HG03342 (cell line): ENCODE data around the gene ARHGAP26.
"Not testable (repeated sequence)": the region's sequence is repeated elsewhere in the genome, so short reads cannot be mapped to it uniquely, and the experiment has no call there.

Experiments
- ATAC-seq: cut with Tn5 transposase; IDR thresholded peaks from one replicate; pipeline ENCODE4 v1.9.1; 2021; ENCODE audit warnings: mild to moderate bottlenecking, moderate library complexity; ENCODE audit not compliant: unreplicated experiment

Gene ARHGAP26

GRCh38 chr5:142955628-142956027 is 185.5 kb downstream of the ARHGAP26 start:
- ATAC-seq = no peak

GRCh38 chr5:142957528-142957927 is 187.4 kb downstream of the ARHGAP26 start:
- no peak for ATAC-seq

- ATAC-seq = no peak
These were observed 188.9 kb downstream of the ARHGAP26 start for GRCh38 chr5:142958944-142959682.

- ATAC-seq = no peak
These were observed 189.8 kb downstream of the ARHGAP26 start for GRCh38 chr5:142959683-142960657.

- ATAC-seq = no peak
These were observed 191.4 kb downstream of the ARHGAP26 start for GRCh38 chr5:142961440-142962173.

GRCh38 chr5:142962174-142962533 is 192.0 kb downstream of the ARHGAP26 start:
- ATAC-seq = no peak

GRCh38 chr5:142965258-142966120 is 195.3 kb downstream of the ARHGAP26 start:
- ATAC-seq = not testable (repeated sequence)

GRCh38 chr5:142966121-142966420 is 195.9 kb downstream of the ARHGAP26 start:
- ATAC-seq = no peak

- ATAC-seq = no peak
These were observed 199.0 kb downstream of the ARHGAP26 start for GRCh38 chr5:142969186-142969585.

GRCh38 chr5:142969624-142970439 is 199.7 kb downstream of the ARHGAP26 start:
- no peak for ATAC-seq

- ATAC-seq = no peak
These were observed 200.4 kb downstream of the ARHGAP26 start for GRCh38 chr5:142970440-142971030.

- no peak for ATAC-seq
These were observed 201.3 kb downstream of the ARHGAP26 start for GRCh38 chr5:142971303-142972013.

- no peak for ATAC-seq
These were observed 201.9 kb downstream of the ARHGAP26 start for GRCh38 chr5:142972064-142972570.

GRCh38 chr5:142973932-142974331 is 203.8 kb downstream of the ARHGAP26 start:
- no peak for ATAC-seq

- ATAC-seq = no peak
These were observed 204.2 kb downstream of the ARHGAP26 start for GRCh38 chr5:142974409-142974808.

GRCh38 chr5:142976861-142977260 is 206.7 kb downstream of the ARHGAP26 start:
- no peak for ATAC-seq

- ATAC-seq = peak; percentile 84
These were observed 207.3 kb downstream of the ARHGAP26 start for GRCh38 chr5:142977363-142978051.

GRCh38 chr5:142978252-142978651 is 208.1 kb downstream of the ARHGAP26 start:
- no peak for ATAC-seq
